Measurements from ENCODE around the gene SLC27A2. TPM values are rescaled to one million over a fixed set of nuclear protein-coding genes. Genes with fewer than 3 reads are reported as not detected.

Gene SLC27A2
- total RNA-seq, 1 experiment from 2014 or later = 7.0 TPM

DNA sequence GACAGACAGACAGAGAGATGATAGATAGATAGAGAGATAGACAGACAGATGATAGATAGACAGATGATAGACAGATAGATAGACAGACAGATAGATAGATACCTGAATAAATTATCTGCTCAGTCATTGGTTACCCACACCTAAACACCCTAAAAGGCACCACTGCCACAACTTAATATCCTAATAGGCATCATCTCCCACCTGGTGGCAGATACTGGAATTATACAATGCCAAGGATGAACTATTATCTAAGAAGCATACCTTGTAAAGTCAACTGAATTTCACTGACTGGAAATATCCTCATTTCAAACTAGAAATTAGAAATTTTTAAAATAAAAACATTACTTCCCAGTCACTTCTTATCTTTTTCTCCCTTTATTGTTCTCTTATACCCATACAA is 43.6 kb upstream of the SLC27A2 start:
- Histone ChIP-seq H3K4me2 (ENCODE audit: insufficient read depth, insufficient read length, low read length) (no peak overlapping the region), H2BK5ac (ENCODE audit: insufficient read length, low read length) (no peak overlapping the region), H3T11ph (ENCODE audit: low read length) (no peak overlapping the region), H3K27me3 (ENCODE audit: insufficient read depth, low read length) (no peaks in the 10 kb centered on the region), H4K5ac (ENCODE audit: insufficient read length, low read depth, low read length) (no peak overlapping the region), H4K8ac (replicated peaks; ENCODE audit: insufficient read length, low read depth, low read length) (no peak overlapping the region), H2BK20ac (ENCODE audit: low read depth, low read length, poor library complexity, severe bottlenecking) (no peak overlapping the region), H2AFZ (ENCODE audit: low read length) (no peak overlapping the region), H2BK12ac (ENCODE audit: insufficient read length, low read depth, low read length) (no peak overlapping the region), H3K9me3 (ENCODE audit: control insufficient read depth, low read depth, low read length) (no peaks in the 10 kb centered on the region), H2BK15ac (ENCODE audit: low read depth, low read length) (no peak overlapping the region), H4K20me1 (ENCODE audit: control insufficient read depth, insufficient read depth, insufficient read length) (no peaks in the 10 kb centered on the region), H3K56ac (ENCODE audit: insufficient read length, low read depth, low read length) (no peak overlapping the region), H2AK5ac (ENCODE audit: insufficient read length, low read length) (no peak overlapping the region), H3K79me2 (ENCODE audit: insufficient read depth, low read length) (no peaks in the 10 kb centered on the region), H4K91ac (ENCODE audit: insufficient read length, low read depth, low read length) (no peak overlapping the region), H3K23ac (ENCODE audit: insufficient read length, low read depth, low read length) (no peak overlapping the region), H3K27ac (ENCODE audit: insufficient read length, low read depth, low read length) (no peak overlapping the region), H3K18ac (ENCODE audit: insufficient read length, low read depth, low read length) (no peak overlapping the region), H3K23me2 (ENCODE audit: insufficient read length, low read depth, low read length, poor library complexity, severe bottlenecking) (no peaks in the 10 kb centered on the region), H3K14ac (ENCODE audit: insufficient read depth, low read length) (no peak overlapping the region), H3K4ac (ENCODE audit: low read depth, low read length) (no peak overlapping the region), H3K79me1 (ENCODE audit: insufficient read depth, low read depth, low read length, poor library complexity, severe bottlenecking) (no peaks in the 10 kb centered on the region), H3K9ac (ENCODE audit: extremely low read depth, insufficient read length, low read length) (no peak overlapping the region), H3K4me1 (ENCODE audit: insufficient read depth, low read length) (no peaks in the 10 kb centered on the region), H2BK120ac (ENCODE audit: low read depth, low read length, poor library complexity, severe bottlenecking) (no peak overlapping the region)
- no peaks in the 10 kb centered on the region for H3K36me3 Mint-ChIP-seq (ENCODE audit: insufficient read depth in 1 of 3, low read depth in 3 of 3)
- H3K27ac Mint-ChIP-seq = no peak overlapping the region
- DNase-seq = no peak
- TF ChIP-seq, protein P1, sequence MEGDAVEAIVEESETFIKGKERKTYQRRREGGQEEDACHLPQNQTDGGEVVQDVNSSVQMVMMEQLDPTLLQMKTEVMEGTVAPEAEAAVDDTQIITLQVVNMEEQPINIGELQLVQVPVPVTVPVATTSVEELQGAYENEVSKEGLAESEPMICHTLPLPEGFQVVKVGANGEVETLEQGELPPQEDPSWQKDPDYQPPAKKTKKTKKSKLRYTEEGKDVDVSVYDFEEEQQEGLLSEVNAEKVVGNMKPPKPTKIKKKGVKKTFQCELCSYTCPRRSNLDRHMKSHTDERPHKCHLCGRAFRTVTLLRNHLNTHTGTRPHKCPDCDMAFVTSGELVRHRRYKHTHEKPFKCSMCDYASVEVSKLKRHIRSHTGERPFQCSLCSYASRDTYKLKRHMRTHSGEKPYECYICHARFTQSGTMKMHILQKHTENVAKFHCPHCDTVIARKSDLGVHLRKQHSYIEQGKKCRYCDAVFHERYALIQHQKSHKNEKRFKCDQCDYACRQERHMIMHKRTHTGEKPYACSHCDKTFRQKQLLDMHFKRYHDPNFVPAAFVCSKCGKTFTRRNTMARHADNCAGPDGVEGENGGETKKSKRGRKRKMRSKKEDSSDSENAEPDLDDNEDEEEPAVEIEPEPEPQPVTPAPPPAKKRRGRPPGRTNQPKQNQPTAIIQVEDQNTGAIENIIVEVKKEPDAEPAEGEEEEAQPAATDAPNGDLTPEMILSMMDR (conservative IDR thresholded peaks at IDR 0.05) = peak; percentile 54
- H3K27me3 Mint-ChIP-seq (ENCODE audit: low read depth) = no peaks in the 10 kb centered on the region
- no peak overlapping the region for H3K4me3 Mint-ChIP-seq
- no peaks in the 10 kb centered on the region for H3K9me3 Mint-ChIP-seq
- peaks cover 0 to 5% of the 10 kb centered on the region in 2 experiments; a peak in 1 of 4 replicates for H3K4me1 Mint-ChIP-seq

Measured in H9 (cell line).